Activated CD8-positive, alpha-beta T cell treated with anti-CD3 and anti-CD28 coated beads for 36 hours (primary cell): ENCODE results near the gene SMCO3. TPM values are rescaled to one million over a fixed set of nuclear protein-coding genes. Genes with fewer than 3 reads are reported as not detected.

Source experiments
- ATAC-seq: fragments of 200-7000 bp; cut with Tn5 transposase; one replicate; pipeline ENCODE4 v1.10.0; 2021; ENCODE audit warnings: mild to moderate bottlenecking, moderate library complexity
- CTCF ChIA-PET: fragments of 350-600 bp; sonication (Branson Sonifier 250); formaldehyde crosslinking; loops from one replicate; lab custom pipeline; 2021; ENCODE audit warnings: antibody characterized with exemption; lab: Charles Lee
- POLR2A ChIA-PET: fragments of 350-600 bp; sonication (Branson Sonifier 250); formaldehyde crosslinking; loops from one replicate; lab custom pipeline; 2021; ENCODE audit warnings: antibody characterized with exemption; lab: Charles Lee
- DNase-seq: peaks from one replicate; pipeline ENCODE4 v3.0.0-alpha.2; 2020
- H3K27ac Mint-ChIP-seq: one replicate; pipeline ENCODE4 v1.8.0; 2021; ENCODE audit warnings: mild to moderate bottlenecking, mixed read lengths
- H3K27me3 Mint-ChIP-seq: one replicate; pipeline ENCODE4 v1.8.0; 2021; ENCODE audit warnings: mixed read lengths
- H3K36me3 Mint-ChIP-seq: one replicate; pipeline ENCODE4 v1.8.0; 2021; ENCODE audit warnings: low read depth, mixed read lengths
- H3K4me1 Mint-ChIP-seq: one replicate; pipeline ENCODE4 v1.8.0; 2021; ENCODE audit warnings: low read depth, mixed read lengths
- H3K4me3 Mint-ChIP-seq: one replicate; pipeline ENCODE4 v1.8.0; 2021; ENCODE audit warnings: mild to moderate bottlenecking, moderate library complexity, mixed read lengths
- H3K9me3 Mint-ChIP-seq: one replicate; pipeline ENCODE4 v1.8.0; 2021; ENCODE audit warnings: mixed read lengths
- intact Hi-C: fragments of 100-400 bp; cut with micrococcal nuclease; formaldehyde crosslinking; loops from one replicate; pipeline ENCODE4 v1.10.0; 2022
- total RNA-seq, 2 experiments: library from RNA; stranded (reverse); gene quantifications; one replicate each; pipeline ENCODE4 v1.2.3, GENCODE V29; 2021
- TF ChIP-seq, protein P1 (sequence below): fragments of 200-600 bp; IDR thresholded peaks from one replicate; pipeline ENCODE4 v1.8.0; 2022; ENCODE audit warnings: antibody characterized with exemption, mild to moderate bottlenecking

Gene SMCO3
- total RNA-seq, 2 experiments from 2014 or later, result not detected

DNA sequence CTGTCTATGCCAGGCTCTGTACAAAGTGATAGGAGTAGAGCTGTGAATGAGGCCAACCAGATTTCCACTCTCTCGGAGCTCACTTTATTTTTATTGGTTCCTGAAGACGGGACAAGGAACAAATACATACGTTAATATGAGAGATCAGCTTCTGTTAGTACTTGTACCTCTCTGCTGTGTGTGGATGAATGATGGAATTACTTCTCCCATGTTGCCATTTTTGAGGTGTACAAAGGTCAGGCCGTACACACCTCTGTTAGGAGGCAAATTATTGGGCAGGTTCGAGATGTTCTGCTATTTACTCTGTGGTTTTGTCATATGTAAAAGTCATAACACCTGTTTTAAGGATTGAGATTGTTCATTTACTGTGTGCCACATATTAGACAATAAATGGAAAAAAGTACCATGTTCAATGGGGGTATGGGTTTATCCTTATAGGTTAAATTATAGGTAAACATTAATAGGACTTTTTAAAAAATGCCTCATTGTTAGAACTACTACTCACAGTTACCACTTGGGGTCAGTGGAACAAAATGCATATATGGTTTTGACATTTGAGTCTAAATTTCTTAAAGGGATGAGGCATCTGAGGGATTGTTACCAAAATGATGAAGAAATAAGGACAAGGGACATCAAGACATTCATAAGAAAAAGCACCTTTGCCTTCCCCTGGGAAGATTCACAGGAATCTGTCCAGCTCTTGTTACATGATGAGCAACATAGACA, 37.6 kb downstream of the SMCO3 start:
- CTCF ChIA-PET, result interaction anchor here (0.5 to 3.9 kb wide), 11 partner anchors 8 to 445 kb away, joined by 3 to 17 read pairs (median 5); partner anchors contain the start of genes C12orf60, RERG and WBP11
- no peaks in the 10 kb centered on the region for H3K9me3 Mint-ChIP-seq
- no peak for ATAC-seq
- no peak for DNase-seq
- H3K4me3 Mint-ChIP-seq, result peak overlapping the region; percentile 92
- H3K27ac Mint-ChIP-seq, result no peak overlapping the region
- intact Hi-C loops, result no loop called here
- no peaks in the 10 kb centered on the region for H3K27me3 Mint-ChIP-seq
- TF ChIP-seq, protein P1, sequence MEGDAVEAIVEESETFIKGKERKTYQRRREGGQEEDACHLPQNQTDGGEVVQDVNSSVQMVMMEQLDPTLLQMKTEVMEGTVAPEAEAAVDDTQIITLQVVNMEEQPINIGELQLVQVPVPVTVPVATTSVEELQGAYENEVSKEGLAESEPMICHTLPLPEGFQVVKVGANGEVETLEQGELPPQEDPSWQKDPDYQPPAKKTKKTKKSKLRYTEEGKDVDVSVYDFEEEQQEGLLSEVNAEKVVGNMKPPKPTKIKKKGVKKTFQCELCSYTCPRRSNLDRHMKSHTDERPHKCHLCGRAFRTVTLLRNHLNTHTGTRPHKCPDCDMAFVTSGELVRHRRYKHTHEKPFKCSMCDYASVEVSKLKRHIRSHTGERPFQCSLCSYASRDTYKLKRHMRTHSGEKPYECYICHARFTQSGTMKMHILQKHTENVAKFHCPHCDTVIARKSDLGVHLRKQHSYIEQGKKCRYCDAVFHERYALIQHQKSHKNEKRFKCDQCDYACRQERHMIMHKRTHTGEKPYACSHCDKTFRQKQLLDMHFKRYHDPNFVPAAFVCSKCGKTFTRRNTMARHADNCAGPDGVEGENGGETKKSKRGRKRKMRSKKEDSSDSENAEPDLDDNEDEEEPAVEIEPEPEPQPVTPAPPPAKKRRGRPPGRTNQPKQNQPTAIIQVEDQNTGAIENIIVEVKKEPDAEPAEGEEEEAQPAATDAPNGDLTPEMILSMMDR, result peak; percentile 36
- peaks cover 35% of the 10 kb centered on the region for H3K4me1 Mint-ChIP-seq
- POLR2A ChIA-PET, result interaction anchor here (0.9 to 2.4 kb wide), 4 partner anchors 10 to 175 kb away, joined by 3 to 7 read pairs (median 4); partner anchors contain the start of genes C12orf60 and WBP11
- H3K36me3 Mint-ChIP-seq, result peaks cover 5% of the 10 kb centered on the region

DNA sequence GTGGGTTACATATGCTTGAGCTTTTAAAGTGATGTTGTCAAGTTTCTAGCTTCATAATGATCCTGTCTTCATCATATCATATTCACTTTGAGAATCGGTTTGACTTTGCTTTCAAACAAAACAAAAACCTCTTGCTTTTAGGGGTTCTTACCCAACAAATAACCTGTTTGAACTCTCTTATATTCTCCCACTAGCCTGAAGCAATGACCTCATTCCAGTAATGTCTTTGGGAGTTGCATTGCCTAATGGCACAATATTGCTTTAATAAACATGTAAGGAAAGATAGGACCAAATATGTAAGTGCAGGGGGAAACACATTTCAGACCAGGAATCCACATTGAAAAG, 38.4 kb downstream of the SMCO3 start:
- H3K9me3 Mint-ChIP-seq, result no peaks in the 10 kb centered on the region
- no peak for ATAC-seq

DNA sequence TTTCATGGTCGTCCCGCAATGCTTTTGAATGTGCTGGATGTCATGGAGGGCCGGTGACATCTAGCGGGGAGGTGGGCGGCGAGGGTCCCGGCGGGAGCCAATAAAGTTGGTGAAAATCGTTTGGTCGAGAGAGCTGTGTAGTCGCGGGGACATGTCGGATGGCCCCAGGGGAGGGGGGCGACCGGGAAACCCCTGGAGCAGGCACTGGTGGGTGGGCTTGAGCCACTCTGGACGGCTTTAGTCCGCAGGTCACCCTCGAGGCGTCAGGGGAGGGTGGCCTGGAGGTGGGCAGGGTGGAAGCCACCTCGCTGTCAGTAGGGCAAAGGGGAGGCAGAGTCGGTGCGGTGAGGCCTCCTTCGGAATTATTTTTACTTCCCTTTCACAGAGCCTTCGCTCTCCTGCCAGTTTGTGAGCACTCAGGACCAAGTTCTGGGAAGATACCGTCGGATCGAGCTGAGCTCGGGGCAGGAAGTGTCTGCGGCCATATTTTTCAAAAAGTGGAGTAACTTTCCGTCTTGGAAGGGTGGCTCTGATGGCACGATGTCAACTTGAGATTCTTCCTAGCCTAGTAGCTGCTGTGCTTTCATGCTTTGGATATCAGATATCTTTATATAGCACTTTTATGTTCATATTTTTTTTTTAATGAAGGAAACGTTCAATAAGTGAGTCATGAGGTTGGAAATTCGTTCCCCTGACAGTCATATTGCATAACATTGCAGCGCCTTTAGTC, 38.9 kb downstream of the SMCO3 start:
- peak overlapping the region; percentile 92 for H3K4me3 Mint-ChIP-seq
- H3K9me3 Mint-ChIP-seq, result no peaks in the 10 kb centered on the region
- no peaks in the 10 kb centered on the region for H3K27me3 Mint-ChIP-seq
- peaks cover 30% of the 10 kb centered on the region for H3K4me1 Mint-ChIP-seq
- TF ChIP-seq, protein P1, result no peak
- ChIA-PET CTCF (interaction anchor here (0.6 to 3.9 kb wide), 15 partner anchors 9 to 537 kb away, joined by 3 to 17 read pairs (median 3); partner anchors contain the start of genes C12orf60, RERG and WBP11), POLR2A (interaction anchor here (0.6 to 2.9 kb wide), 13 partner anchors 9 to 409 kb away, joined by 3 to 15 read pairs (median 4); partner anchors contain the start of genes ARHGDIB, C12orf60 and WBP11)
- H3K36me3 Mint-ChIP-seq, result peaks cover 15% of the 10 kb centered on the region
- intact Hi-C loops, result loop anchor here (1.0 to 5.0 kb wide), 3 partner anchors 27 to 383 kb away; partner anchors contain the start of gene ARHGDIB
- DNase-seq (peak; percentile 39), ATAC-seq (no peak)
- peak overlapping the region; percentile 91 for H3K27ac Mint-ChIP-seq

More for the DNA sequence above, 38.4 kb downstream of the SMCO3 start:
- CTCF ChIA-PET, result interaction anchor here (1.2 to 3.9 kb wide), 8 partner anchors 9 to 446 kb away, joined by 3 to 17 read pairs (median 7); partner anchors contain the start of genes C12orf60, RERG and WBP11
- TF ChIP-seq, protein P1, result no peak
- Mint-ChIP-seq H3K4me3 (peak overlapping the region; percentile 92), H3K4me1 (peaks cover 34% of the 10 kb centered on the region), H3K36me3 (peaks cover 9% of the 10 kb centered on the region), H3K27ac (peak overlapping the region; percentile 91), H3K27me3 (no peaks in the 10 kb centered on the region)
- POLR2A ChIA-PET, result interaction anchor here (0.9 to 2.5 kb wide), 7 partner anchors 8 to 216 kb away, joined by 3 to 14 read pairs (median 5); partner anchors contain the start of genes C12orf60 and WBP11
- intact Hi-C loops, result loop anchor here (2.0 kb wide), 1 partner anchor 185 kb away; the partner anchor contains the start of gene ARHGDIB
- DNase-seq, result no peak

DNA sequence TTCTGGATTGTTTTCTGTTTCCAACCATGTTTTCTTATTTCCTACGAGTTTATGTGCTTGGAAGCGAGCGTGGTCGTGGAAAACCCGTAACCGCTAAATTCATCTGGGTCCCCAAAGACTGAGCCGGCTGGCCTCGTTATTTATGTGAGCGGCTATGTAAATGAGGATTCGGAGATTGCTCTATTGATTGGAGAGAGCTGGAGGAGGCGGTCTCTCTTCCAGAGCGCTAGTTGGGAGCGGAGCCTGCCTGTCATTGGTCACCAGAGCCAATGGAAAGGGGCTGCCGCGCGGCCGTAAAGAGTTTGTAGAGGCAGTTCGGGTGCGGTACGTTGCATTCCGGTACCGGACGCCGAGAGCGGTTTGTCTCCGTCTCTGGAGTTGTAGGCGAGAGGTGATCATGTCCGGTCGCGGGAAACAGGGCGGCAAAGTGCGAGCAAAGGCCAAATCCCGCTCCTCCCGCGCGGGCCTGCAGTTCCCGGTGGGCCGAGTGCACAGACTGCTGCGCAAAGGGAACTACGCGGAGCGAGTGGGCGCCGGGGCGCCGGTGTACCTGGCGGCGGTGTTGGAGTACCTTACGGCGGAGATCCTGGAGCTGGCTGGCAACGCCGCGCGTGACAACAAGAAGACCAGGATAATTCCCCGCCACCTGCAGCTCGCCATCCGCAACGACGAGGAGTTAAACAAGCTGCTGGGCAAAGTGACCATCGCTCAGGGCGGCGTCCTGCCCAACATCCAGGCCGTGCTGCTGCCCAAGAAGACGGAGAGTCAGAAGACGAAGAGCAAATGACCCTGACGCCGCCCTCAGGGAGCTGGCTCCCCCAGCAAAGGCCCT, 39.7 kb downstream of the SMCO3 start:
- POLR2A ChIA-PET, result interaction anchor here (1.0 to 2.9 kb wide), 10 partner anchors 10 to 187 kb away, joined by 3 to 15 read pairs (median 4); partner anchors contain the start of genes ARHGDIB, C12orf60 and WBP11

More for the DNA sequence above, 39.7 kb downstream of the SMCO3 start:
- H3K9me3 Mint-ChIP-seq, result no peaks in the 10 kb centered on the region
- peaks cover 30% of the 10 kb centered on the region for H3K4me1 Mint-ChIP-seq
- TF ChIP-seq, protein P1, result no peak
- H3K27ac Mint-ChIP-seq, result peak overlapping the region; percentile 91
- H3K36me3 Mint-ChIP-seq, result peaks cover 22% of the 10 kb centered on the region
- H3K27me3 Mint-ChIP-seq, result no peaks in the 10 kb centered on the region
- peak overlapping the region; percentile 92 for H3K4me3 Mint-ChIP-seq
- intact Hi-C loops, result loop anchor here (1.0 to 5.0 kb wide), 3 partner anchors 28 to 382 kb away; partner anchors contain the start of gene ARHGDIB
- CTCF ChIA-PET, result interaction anchor here (0.6 to 3.9 kb wide), 15 partner anchors 10 to 536 kb away, joined by 3 to 17 read pairs (median 3); partner anchors contain the start of genes ATF7IP, C12orf60, RERG and WBP11
- DNase-seq (peak; percentile 96), ATAC-seq (peak; percentile 69)
